Measurements from ENCODE around the gene CDH1. TPM values are rescaled to one million over a fixed set of nuclear protein-coding genes. Genes with fewer than 3 reads are reported as not detected.

CDH1 gene
- total RNA-seq, 2 experiments from 2014 or later, result 2.4 to 3.1 TPM

GRCh38 chr16:68751160-68751559 is 14.1 kb downstream of the CDH1 start:
- ChIA-PET POLR2A (no interaction called here), CTCF (no interaction called here)
- intact Hi-C loops (cut with micrococcal nuclease), result loop anchor here (10.0 kb wide), 2 partner anchors 216 to 814 kb away; partner anchors contain the start of genes NFAT5 and ZFP90
- H3K27me3 Mint-ChIP-seq, result peaks cover 2% of the 10 kb centered on the region
- H3K4me1 Mint-ChIP-seq (ENCODE audit: low read depth), result peaks cover 30% of the 10 kb centered on the region
- H3K27ac Mint-ChIP-seq, result no peak overlapping the region
- no peak for DNase-seq
- H3K36me3 Mint-ChIP-seq, result no peaks in the 10 kb centered on the region
- no peaks in the 10 kb centered on the region for H3K9me3 Mint-ChIP-seq
- H3K4me3 Mint-ChIP-seq, result no peak overlapping the region

GRCh38 chr16:68752602-68753001 is 15.5 kb downstream of the CDH1 start:
- H3K27ac Mint-ChIP-seq, result peak overlapping the region; percentile 39
- peaks cover 2% of the 10 kb centered on the region for H3K27me3 Mint-ChIP-seq
- ChIA-PET CTCF (interaction anchor here (1.0 kb wide), 1 partner anchor 162 kb away, joined by 3 read pairs; no protein-coding TSS in a partner anchor), POLR2A (interaction anchor here (1.1 kb wide), 1 partner anchor 32 kb away, joined by 3 read pairs; no protein-coding TSS in a partner anchor)
- H3K4me3 Mint-ChIP-seq, result no peak overlapping the region
- peaks cover 41% of the 10 kb centered on the region for H3K4me1 Mint-ChIP-seq (ENCODE audit: low read depth)
- intact Hi-C loops (cut with micrococcal nuclease), result loop anchor here (1.0 to 10.0 kb wide), 3 partner anchors 32 to 812 kb away; partner anchors contain the start of genes NFAT5 and ZFP90
- DNase-seq, result peak; percentile 76
- no peaks in the 10 kb centered on the region for H3K36me3 Mint-ChIP-seq
- no peaks in the 10 kb centered on the region for H3K9me3 Mint-ChIP-seq

- CTCF ChIA-PET, result no interaction called here
- POLR2A ChIA-PET, result no interaction called here
- no peak overlapping the region for H3K27ac Mint-ChIP-seq
- H3K4me1 Mint-ChIP-seq (ENCODE audit: low read depth), result peaks cover 51% of the 10 kb centered on the region
- intact Hi-C loops (cut with micrococcal nuclease), result loop anchor here (10.0 kb wide), 2 partner anchors 219 to 811 kb away; partner anchors contain the start of genes NFAT5 and ZFP90
- peaks cover 2% of the 10 kb centered on the region for H3K27me3 Mint-ChIP-seq
- H3K4me3 Mint-ChIP-seq, result no peak overlapping the region
- no peaks in the 10 kb centered on the region for H3K36me3 Mint-ChIP-seq
- H3K9me3 Mint-ChIP-seq, result no peaks in the 10 kb centered on the region
- no peak for DNase-seq
These were observed 17.1 kb downstream of the CDH1 start for GRCh38 chr16:68754084-68754792.

GRCh38 chr16:68756239-68756915 is 19.3 kb downstream of the CDH1 start:
- H3K27me3 Mint-ChIP-seq, result no peaks in the 10 kb centered on the region
- H3K27ac Mint-ChIP-seq, result peak overlapping the region; percentile 96
- ChIA-PET POLR2A (interaction anchor here (0.9 to 1.6 kb wide), 6 partner anchors 9 to 91 kb away, joined by 3 to 13 read pairs (median 5); no protein-coding TSS in a partner anchor), CTCF (interaction anchor here (0.8 to 2.0 kb wide), 6 partner anchors 24 to 166 kb away, joined by 3 to 8 read pairs (median 6); partner anchors contain the start of gene TANGO6)
- DNase-seq, result peak; percentile 89
- H3K36me3 Mint-ChIP-seq, result no peaks in the 10 kb centered on the region
- intact Hi-C loops (cut with micrococcal nuclease), result loop anchor here (1.0 to 10.0 kb wide), 9 partner anchors 9 to 808 kb away; partner anchors contain the start of genes NFAT5 and ZFP90
- H3K4me3 Mint-ChIP-seq, result peak overlapping the region; percentile 58
- peaks cover 64% of the 10 kb centered on the region for H3K4me1 Mint-ChIP-seq (ENCODE audit: low read depth)
- no peaks in the 10 kb centered on the region for H3K9me3 Mint-ChIP-seq

- H3K27me3 Mint-ChIP-seq, result no peaks in the 10 kb centered on the region
- DNase-seq, result peak; percentile 22
- peaks cover 63% of the 10 kb centered on the region for H3K4me1 Mint-ChIP-seq (ENCODE audit: low read depth)
- ChIA-PET POLR2A (interaction anchor here (0.6 to 1.6 kb wide), 3 partner anchors 15 to 89 kb away, joined by 4 to 13 read pairs (median 6); no protein-coding TSS in a partner anchor), CTCF (interaction anchor here (0.7 to 2.0 kb wide), 5 partner anchors 12 to 167 kb away, joined by 5 to 8 read pairs (median 6); partner anchors contain the start of gene TANGO6)
- H3K36me3 Mint-ChIP-seq, result no peaks in the 10 kb centered on the region
- intact Hi-C loops (cut with micrococcal nuclease), result loop anchor here (1.0 to 10.0 kb wide), 6 partner anchors 25 to 807 kb away; partner anchors contain the start of genes NFAT5 and ZFP90
- peak overlapping the region; percentile 58 for H3K4me3 Mint-ChIP-seq
- peak overlapping the region; percentile 96 for H3K27ac Mint-ChIP-seq
- no peaks in the 10 kb centered on the region for H3K9me3 Mint-ChIP-seq
These were observed 20.5 kb downstream of the CDH1 start for GRCh38 chr16:68757625-68757935.

GRCh38 chr16:68759062-68759461 is 22.0 kb downstream of the CDH1 start:
- no peak overlapping the region for H3K27ac Mint-ChIP-seq
- intact Hi-C loops (cut with micrococcal nuclease), result loop anchor here (10.0 kb wide), 2 partner anchors 224 to 806 kb away; partner anchors contain the start of genes NFAT5 and ZFP90
- ChIA-PET CTCF (interaction anchor here (0.6 kb wide), 1 partner anchor 8 kb away, joined by 4 read pairs; no protein-coding TSS in a partner anchor), POLR2A (no interaction called here)
- H3K36me3 Mint-ChIP-seq, result no peaks in the 10 kb centered on the region
- no peak overlapping the region for H3K4me3 Mint-ChIP-seq
- no peaks in the 10 kb centered on the region for H3K27me3 Mint-ChIP-seq
- peaks cover 61% of the 10 kb centered on the region for H3K4me1 Mint-ChIP-seq (ENCODE audit: low read depth)
- H3K9me3 Mint-ChIP-seq, result no peaks in the 10 kb centered on the region
- no peak for DNase-seq

GRCh38 chr16:68760671-68761275 is 23.7 kb downstream of the CDH1 start:
- CTCF ChIA-PET, result no interaction called here
- Mint-ChIP-seq H3K27me3 (no peaks in the 10 kb centered on the region), H3K4me3 (peak overlapping the region; percentile 7), H3K4me1 (ENCODE audit: low read depth) (peaks cover 63% of the 10 kb centered on the region), H3K27ac (peak overlapping the region; percentile 72), H3K36me3 (no peaks in the 10 kb centered on the region), H3K9me3 (no peaks in the 10 kb centered on the region)
- intact Hi-C loops (cut with micrococcal nuclease), result no loop called here
- DNase-seq, result peak; percentile 84
- POLR2A ChIA-PET, result no interaction called here

GRCh38 chr16:68762996-68763756 is 26.1 kb downstream of the CDH1 start:
- intact Hi-C loops (cut with micrococcal nuclease), result no loop called here
- ChIA-PET CTCF (no interaction called here), POLR2A (no interaction called here)

GRCh38 chr16:68764862-68765261 is 27.8 kb downstream of the CDH1 start:
- ChIA-PET POLR2A (interaction anchor here (1.2 kb wide), 1 partner anchor 8 kb away, joined by 6 read pairs; no protein-coding TSS in a partner anchor), CTCF (interaction anchor here (0.7 kb wide), 1 partner anchor 18 kb away, joined by 3 read pairs; no protein-coding TSS in a partner anchor)
- peak; percentile 67 for DNase-seq
- no peaks in the 10 kb centered on the region for H3K9me3 Mint-ChIP-seq
- intact Hi-C loops (cut with micrococcal nuclease), result loop anchor here (1.0 kb wide), 1 partner anchor 9 kb away; no protein-coding TSS in a partner anchor
- H3K27me3 Mint-ChIP-seq, result no peaks in the 10 kb centered on the region
- H3K36me3 Mint-ChIP-seq, result no peaks in the 10 kb centered on the region
- H3K4me1 Mint-ChIP-seq (ENCODE audit: low read depth), result peaks cover 38% of the 10 kb centered on the region
- peak overlapping the region; percentile 12 for H3K4me3 Mint-ChIP-seq
- H3K27ac Mint-ChIP-seq, result peak overlapping the region; percentile 40

More at GRCh38 chr16:68762996-68763756, 26.1 kb downstream of the CDH1 start:
- Mint-ChIP-seq H3K36me3 (no peaks in the 10 kb centered on the region), H3K9me3 (no peaks in the 10 kb centered on the region), H3K27me3 (no peaks in the 10 kb centered on the region), H3K4me1 (ENCODE audit: low read depth) (peaks cover 45% of the 10 kb centered on the region), H3K27ac (no peak overlapping the region), H3K4me3 (no peak overlapping the region)
- no peak for DNase-seq

GRCh38 chr16:68767581-68767980 is 30.5 kb downstream of the CDH1 start:
- Mint-ChIP-seq H3K4me1 (ENCODE audit: low read depth) (peaks cover 21% of the 10 kb centered on the region), H3K36me3 (no peaks in the 10 kb centered on the region), H3K27me3 (no peaks in the 10 kb centered on the region), H3K4me3 (no peak overlapping the region), H3K27ac (no peak overlapping the region), H3K9me3 (no peaks in the 10 kb centered on the region)
- intact Hi-C loops (cut with micrococcal nuclease), result no loop called here
- POLR2A ChIA-PET, result no interaction called here
- DNase-seq, result no peak
- CTCF ChIA-PET, result interaction anchor here (0.6 kb wide), 1 partner anchor 230 kb away, joined by 3 read pairs; no protein-coding TSS in a partner anchor

- Mint-ChIP-seq H3K36me3 (no peaks in the 10 kb centered on the region), H3K4me3 (no peak overlapping the region), H3K27ac (no peak overlapping the region), H3K27me3 (no peaks in the 10 kb centered on the region), H3K4me1 (ENCODE audit: low read depth) (peaks cover 21% of the 10 kb centered on the region), H3K9me3 (no peaks in the 10 kb centered on the region)
- intact Hi-C loops (cut with micrococcal nuclease), result no loop called here
- POLR2A ChIA-PET, result no interaction called here
- no peak for DNase-seq
- CTCF ChIA-PET, result interaction anchor here (0.6 kb wide), 2 partner anchors 79 to 230 kb away, joined by 3 read pairs; no protein-coding TSS in a partner anchor
These were observed 31.1 kb downstream of the CDH1 start for GRCh38 chr16:68768175-68768574.
